ENCODE data around the gene AGFG1.

The AGFG1 gene

DNA sequence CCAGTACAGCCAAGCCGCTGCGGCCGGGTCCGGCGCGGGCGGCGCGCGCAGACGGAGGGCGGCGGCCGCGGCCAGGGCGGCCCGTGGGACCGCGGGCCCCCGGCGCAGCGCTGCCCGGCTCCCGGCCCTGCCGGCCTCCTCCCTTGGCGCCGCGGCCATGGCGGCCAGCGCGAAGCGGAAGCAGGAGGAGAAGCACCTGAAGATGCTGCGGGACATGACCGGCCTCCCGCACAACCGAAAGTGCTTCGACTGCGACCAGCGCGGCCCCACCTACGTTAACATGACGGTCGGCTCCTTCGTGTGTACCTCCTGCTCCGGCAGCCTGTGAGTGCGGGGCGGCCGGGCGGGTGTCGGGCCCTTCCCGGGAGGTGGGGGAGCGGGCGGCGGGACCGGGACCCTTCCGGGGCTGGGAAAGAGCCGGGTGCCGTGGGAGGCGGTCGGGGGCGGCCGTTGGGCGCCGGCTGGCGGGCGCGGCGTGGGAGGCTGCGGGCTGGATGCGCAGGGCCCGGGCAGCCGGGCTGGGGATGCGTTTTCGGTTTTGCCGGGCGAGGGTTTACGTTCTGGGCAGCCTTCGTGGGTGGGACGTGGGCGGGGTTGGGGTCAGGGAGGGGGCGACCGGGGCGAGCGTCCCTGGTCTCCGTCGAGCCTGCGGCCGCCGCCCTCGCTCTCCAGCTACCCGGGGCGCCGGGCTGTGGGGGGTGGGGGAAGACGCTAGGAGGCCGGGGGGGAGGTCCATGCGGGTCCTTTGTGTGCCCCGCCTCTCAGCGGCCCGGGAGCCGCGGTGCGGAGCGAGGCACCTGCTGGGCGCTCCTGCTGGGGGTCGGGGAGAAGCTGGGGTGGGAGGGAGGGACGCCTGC lies 537 bp downstream of the AGFG1 start:
- no peak for TF ChIP-seq GATA2 (IDR thresholded peaks at IDR 0.05; ENCODE audit: low read depth, low read length)
- TF ChIP-seq GATA3 (IDR thresholded peaks at IDR 0.05; ENCODE audit: low read depth, low read length), result no peak

DNA sequence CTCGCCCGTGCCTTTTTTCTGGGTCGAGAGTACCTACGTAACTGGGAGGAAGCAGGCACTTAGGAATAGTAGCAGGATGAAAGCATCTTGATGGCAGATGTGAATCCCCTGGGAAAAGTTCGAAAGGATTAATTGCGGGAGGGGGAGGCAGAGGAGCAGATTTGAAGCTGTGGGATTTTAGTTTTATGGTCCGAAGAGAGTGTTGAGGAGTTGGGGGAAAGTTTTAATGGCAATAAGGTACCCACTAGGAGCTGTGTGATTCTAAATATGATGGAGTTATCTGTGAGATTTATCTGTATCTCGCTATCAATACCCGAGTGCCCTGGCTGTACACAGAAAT lies 1.1 kb downstream of the AGFG1 start:
- no peak; the same call in 1 of the 2 replicates for TF ChIP-seq GATA2 (IDR thresholded peaks at IDR 0.05; ENCODE audit: low read depth, low read length)
- TF ChIP-seq GATA3 (IDR thresholded peaks at IDR 0.05; ENCODE audit: low read depth, low read length), result no peak

DNA sequence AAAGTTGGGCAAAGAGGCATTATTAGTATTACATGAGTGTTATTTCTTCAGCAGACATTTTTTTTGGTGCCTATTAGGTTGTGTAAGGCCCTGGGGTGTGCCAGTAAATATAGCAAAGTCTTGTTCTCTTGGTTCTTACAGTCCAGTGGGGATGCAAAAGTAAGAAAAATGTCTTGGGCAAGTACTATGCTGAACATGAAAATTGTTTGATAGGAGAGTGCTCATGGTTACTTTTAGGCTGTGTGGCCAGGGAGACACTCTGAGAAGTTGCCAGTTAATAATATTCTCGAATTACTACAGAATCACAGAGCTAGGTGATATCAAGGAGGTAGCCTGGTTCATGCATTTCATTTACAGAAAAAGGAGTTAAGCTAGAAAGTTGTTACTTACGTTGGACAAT lies 1.9 kb downstream of the AGFG1 start:
- no peak for TF ChIP-seq GATA3 (IDR thresholded peaks at IDR 0.05; ENCODE audit: low read depth, low read length)
- no peak for TF ChIP-seq GATA2 (IDR thresholded peaks at IDR 0.05; ENCODE audit: low read depth, low read length)

DNA sequence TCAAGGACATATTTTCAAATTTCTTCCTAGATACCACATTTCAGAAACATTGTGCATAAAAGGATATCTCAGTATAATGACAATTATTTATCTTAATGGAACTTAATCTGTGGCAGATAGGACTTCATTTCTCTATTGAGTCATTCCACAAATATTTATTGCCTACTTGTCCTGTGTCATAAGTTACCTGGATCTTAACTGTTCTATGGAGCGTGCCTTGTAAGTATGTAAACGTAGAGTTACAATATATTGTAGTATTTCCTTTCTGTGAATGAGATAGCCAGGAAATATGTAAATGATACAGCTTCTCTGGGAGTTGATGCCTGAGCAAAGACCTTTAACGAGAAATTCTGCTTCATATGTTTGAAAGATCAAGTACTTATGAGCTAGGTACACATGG lies 2.5 kb downstream of the AGFG1 start:
- TF ChIP-seq GATA2 (IDR thresholded peaks at IDR 0.05; ENCODE audit: low read depth, low read length) (no peak), GATA3 (IDR thresholded peaks at IDR 0.05; ENCODE audit: low read depth, low read length) (no peak)

DNA sequence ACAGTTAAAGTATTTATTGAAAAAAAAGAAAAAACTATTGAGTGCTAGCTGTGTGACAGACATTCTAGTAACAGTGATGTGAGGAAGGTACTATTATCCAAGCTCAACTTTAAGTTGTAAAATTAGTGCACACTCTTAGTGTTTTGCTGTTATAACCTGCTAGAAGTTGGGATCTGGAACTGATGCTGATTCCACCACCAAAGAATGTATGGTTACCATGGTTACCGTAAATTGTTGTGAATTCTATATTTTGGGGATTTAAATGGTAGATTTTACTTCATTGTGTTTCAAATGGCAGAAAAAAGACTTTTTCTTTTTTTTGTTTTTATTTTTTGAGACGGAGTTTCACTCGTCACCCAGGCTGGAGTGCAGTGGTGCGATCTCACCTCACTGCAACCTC lies 5.3 kb downstream of the AGFG1 start:
- TF ChIP-seq GATA3 (IDR thresholded peaks at IDR 0.05; ENCODE audit: low read depth, low read length) (no peak), GATA2 (IDR thresholded peaks at IDR 0.05; ENCODE audit: low read depth, low read length) (no peak)

DNA sequence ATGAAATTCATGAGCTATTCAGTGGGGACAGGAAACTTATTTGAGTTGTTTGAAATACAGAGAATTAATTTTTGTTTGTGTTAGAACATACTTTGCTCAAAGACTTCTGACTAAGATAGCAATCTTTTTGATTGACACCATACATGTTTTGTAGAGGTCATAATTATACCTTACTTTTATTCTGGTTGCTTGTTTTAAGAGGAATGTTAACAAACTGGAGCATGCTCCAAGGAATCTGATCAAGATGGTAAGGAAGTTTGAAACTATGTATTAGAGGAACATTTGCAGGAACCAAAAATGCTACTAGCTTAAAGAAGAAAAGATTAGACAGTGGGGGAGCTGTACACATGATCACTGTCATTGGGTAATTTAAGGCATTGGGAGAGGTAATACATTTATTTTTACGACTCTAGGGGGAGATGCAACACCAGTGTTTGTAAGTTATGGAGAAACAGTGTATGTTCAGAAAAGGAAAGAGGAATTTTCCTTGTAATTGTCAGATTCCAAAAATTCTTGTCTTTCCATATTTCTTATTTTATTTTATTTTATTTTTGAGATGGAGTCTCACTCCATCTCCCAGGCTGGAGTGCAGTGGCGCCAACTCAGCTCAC lies 8.0 kb downstream of the AGFG1 start:
- TF ChIP-seq GATA2 (IDR thresholded peaks at IDR 0.05; ENCODE audit: low read depth, low read length) (no peak), GATA3 (IDR thresholded peaks at IDR 0.05; ENCODE audit: low read depth, low read length) (no peak)

DNA sequence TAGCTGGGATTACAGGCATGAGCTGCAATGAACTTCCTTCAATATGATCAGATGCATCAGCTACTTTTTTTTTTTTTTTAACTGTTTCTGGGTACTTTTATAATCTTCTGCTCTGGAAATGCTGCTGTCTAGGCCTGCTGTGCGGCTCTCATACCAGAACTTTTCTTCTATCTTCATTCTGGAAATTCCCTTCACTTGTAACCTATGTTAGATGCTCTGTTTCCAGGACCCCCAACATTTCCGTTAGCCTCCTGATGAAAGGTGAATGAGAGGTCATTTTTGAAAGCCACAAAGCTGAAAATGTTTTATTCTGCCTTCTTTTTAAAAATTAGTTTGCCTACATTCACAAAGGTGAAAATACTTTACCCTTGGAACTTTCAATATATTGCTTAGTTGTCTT lies 8.6 kb downstream of the AGFG1 start:
- TF ChIP-seq GATA3 (IDR thresholded peaks at IDR 0.05; ENCODE audit: low read depth, low read length) (no peak), GATA2 (IDR thresholded peaks at IDR 0.05; ENCODE audit: low read depth, low read length) (no peak)

DNA sequence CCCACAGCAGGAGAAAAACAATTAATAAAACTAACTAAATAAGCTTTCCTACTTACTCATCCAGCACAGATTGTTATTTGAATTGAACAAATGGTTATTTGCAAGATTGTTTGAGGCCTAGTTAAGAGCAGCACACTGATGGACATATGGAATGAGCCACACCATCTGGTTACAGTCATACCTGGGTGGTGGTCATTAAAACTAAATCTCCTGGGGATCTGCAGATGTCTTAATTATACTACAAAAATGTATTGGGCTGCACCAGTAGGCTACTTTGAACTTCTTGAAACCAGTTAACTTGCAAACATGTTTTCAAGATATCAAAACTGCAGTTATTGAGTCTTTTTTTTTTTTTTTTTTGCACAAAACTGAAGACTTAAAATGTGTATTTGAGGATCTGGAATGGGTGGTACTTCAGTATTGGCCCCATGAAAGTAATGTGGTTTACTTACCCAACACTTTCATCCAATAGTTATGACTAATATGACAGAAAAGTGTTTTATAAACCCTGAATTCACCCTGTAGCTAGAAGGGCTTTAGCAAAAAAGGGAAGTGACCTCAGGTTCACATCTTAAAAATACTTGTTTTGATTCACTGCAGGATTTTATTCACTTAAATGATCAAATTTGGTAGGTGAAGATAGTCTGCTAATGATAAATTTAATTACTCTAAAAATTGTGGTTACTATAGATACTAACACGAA lies 10.8 kb downstream of the AGFG1 start:
- TF ChIP-seq GATA3 (IDR thresholded peaks at IDR 0.05; ENCODE audit: low read depth, low read length) (no peak), GATA2 (IDR thresholded peaks at IDR 0.05; ENCODE audit: low read depth, low read length) (no peak)

DNA sequence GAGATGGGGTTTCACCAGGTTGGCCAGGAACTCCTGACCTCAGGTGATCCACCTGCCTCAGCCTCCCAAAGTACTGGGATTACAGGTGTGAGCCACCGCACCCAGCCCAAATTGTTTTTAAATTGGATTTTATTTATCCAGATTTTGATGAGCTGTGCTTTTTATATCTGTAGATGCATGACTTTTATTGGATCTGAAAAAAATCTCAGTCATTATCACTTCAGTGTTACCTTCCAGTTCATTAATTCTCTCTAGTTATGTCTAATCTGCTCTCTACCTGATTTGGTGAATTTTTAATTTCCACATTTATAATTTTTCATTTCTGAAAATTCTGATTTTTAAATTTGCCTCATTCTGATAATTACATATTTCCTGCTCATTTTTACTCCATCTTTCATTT lies 13.5 kb downstream of the AGFG1 start:
- TF ChIP-seq GATA3 (IDR thresholded peaks at IDR 0.05; ENCODE audit: low read depth, low read length) (no peak), GATA2 (IDR thresholded peaks at IDR 0.05; ENCODE audit: low read depth, low read length) (no peak)

DNA sequence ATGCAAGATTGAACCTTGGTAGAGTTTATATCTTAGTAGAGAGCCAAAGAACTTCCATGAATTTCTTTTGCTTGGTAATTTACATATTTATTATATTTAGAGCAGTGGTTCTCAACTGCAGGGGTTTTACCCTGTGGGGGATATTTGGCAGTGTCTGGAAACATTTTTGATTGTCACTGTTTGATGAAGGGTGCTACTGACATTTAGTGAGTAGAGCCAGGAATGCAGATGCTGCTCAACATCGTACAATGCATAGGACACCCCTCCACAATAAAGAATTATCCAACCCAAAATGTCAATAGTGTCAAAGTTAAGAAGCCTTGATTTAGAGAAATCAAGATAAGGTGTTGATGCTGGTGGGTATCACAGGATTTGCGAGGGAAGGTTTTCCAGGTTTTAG lies 14.7 kb downstream of the AGFG1 start:
- no peak for TF ChIP-seq GATA3 (IDR thresholded peaks at IDR 0.05; ENCODE audit: low read depth, low read length)
- no peak for TF ChIP-seq GATA2 (IDR thresholded peaks at IDR 0.05; ENCODE audit: low read depth, low read length)

DNA sequence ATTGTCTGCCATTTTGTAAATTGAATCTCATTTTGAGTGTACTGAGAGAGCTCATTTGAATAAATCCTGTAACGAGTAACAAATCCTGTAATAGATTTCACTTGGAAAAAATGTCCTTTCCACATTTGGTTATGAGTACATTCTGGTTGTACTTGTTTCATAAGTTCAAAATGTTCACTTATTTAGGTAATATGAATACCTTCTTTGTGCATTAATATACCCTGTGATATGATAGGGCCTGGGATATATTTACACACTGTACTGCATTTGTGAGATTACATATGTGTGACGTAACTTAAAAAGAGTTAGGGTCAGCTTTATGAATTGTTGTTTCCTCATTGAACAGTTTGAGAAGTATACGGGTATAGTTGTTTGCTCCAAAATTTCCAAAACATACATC lies 16.1 kb downstream of the AGFG1 start:
- TF ChIP-seq GATA3 (IDR thresholded peaks at IDR 0.05; ENCODE audit: low read depth, low read length) (no peak), GATA2 (IDR thresholded peaks at IDR 0.05; ENCODE audit: low read depth, low read length) (no peak)

DNA sequence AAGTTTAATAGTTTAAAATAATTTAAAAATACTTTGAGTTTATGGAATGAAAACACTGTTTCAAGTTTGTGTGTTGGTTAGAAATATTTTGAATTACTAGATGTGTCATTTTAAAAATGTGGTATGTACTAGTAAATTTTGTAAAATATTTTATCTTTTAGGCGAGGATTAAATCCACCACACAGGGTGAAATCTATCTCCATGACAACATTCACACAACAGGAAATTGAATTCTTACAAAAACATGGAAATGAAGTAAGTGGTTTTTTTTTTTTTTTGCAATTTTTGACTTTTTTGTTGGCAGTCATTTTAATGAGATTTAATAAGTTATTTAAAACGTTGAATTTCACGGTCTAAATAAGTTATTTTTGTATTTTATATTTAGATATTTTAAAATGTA lies 19.4 kb downstream of the AGFG1 start:
- no peak for TF ChIP-seq GATA2 (IDR thresholded peaks at IDR 0.05; ENCODE audit: low read depth, low read length)
- TF ChIP-seq GATA3 (IDR thresholded peaks at IDR 0.05; ENCODE audit: low read depth, low read length), result no peak

DNA sequence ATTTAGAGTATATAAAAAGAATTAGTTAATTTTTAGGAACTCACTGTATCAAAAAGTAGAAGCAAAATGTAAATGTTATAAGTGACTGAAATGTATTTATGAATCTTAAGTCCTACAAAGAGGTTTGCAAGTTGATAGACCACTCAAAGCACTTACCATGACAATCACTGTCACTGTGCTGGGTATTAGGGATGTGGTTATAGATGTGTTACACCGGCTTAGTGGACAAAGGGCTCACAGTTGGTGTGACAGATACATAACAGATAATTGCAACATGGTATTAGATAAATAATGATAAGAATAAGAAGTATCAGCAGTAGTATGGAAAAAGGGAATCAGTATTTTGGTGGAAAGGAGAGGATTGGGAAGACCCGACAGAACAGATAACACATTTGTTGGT lies 21.6 kb downstream of the AGFG1 start:
- no peak for TF ChIP-seq GATA3 (IDR thresholded peaks at IDR 0.05; ENCODE audit: low read depth, low read length)
- TF ChIP-seq GATA2 (IDR thresholded peaks at IDR 0.05; ENCODE audit: low read depth, low read length), result no peak

DNA sequence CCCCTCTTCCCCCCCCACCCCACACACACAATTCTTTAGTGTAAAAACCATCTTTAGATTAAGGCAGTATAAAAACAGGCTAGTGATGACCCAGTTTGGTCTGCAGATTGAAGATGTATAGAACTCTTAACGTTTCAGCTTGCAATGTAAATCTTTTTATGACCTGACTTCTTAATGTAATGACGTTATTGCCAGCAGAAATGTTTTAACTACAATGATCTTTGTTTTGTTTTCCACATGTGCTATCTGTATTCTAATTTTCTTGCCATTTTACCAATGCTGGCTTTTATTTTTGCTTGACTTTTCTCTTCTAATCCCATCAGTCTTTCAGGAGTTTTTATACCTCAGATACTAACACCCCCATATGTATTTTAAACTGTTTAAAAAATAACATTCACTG lies 25.2 kb downstream of the AGFG1 start:
- TF ChIP-seq GATA2 (IDR thresholded peaks at IDR 0.05; ENCODE audit: low read depth, low read length) (no peak), GATA3 (IDR thresholded peaks at IDR 0.05; ENCODE audit: low read depth, low read length) (no peak)

All from SH-SY5Y (cell line).